Hippocampal formation (tissue), 2 donors: Measurements from ENCODE around the gene EPHA2.
"Not testable (repeated sequence)": the region's sequence is repeated elsewhere in the genome, so short reads cannot be mapped to it uniquely, and the experiment has no call there.

Experiments
- DNase-seq, 2 donors: peaks; one replicate each; lab custom pipeline; 2025; lab: John Stamatoyannopoulos, UW

EPHA2 gene

GRCh38 chr1:16119504-16119903 is 36.4 kb downstream of the EPHA2 start:
- DNase-seq, result no peak

DNA sequence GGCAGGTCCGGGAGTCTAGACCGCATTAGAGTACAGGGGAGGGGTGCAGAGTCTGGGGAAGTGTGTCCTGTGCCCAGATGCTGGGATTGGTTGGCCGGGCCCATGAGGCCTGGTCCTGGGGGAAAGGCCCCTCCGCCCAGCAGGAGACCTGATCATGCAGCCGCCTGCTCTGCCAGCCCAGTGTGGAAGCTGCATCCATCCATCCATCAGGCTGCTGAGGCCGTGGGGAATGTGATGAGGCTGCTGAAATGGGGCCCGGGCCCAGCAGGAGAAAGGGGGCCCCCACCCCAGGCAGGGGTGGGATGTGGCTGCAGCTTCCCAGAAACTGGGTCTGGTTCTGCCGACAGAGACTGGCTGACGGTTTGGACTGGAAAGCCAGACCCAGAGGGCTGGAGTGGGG is 37.2 kb downstream of the EPHA2 start:
- no peak for DNase-seq

DNA sequence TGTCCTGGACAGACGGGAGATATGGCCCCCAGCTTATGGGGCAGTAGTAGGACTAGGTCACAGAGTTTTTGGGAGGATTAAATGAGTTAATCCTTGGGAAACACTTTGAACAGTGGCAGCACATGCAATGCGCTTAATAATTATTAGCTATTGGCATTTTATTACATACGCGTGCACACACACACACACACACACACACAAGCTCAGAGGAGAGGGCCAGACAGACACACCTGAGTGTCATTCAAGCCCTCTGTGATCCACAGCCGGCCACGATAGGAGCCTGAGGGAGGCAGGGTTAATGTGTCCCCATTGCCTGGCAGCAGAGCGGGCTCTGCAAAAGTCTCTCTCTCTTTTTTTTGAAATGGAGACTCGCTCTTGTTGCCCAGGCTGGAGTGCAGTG is 37.9 kb downstream of the EPHA2 start:
- DNase-seq, result no peak

DNA sequence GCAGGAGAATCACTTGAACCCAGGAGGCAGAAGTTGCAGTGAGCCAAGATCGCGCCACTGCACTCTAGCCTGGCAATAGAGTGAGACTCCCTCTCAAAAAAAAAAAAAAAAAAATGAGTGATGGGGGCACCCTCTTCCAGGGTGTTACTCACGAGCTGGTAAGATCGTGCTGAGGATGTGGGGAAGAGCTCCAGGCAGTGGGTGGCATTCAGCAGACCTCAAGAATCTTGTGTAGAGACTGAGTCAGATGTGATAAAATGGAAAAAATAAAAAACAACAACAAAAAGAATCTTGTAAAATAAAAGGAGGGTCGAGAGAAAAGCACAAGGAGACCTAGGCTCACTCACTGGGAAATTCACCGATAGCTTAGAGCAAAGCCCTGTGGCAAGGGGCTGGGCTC is 38.5 kb downstream of the EPHA2 start:
- no peak for DNase-seq

DNA sequence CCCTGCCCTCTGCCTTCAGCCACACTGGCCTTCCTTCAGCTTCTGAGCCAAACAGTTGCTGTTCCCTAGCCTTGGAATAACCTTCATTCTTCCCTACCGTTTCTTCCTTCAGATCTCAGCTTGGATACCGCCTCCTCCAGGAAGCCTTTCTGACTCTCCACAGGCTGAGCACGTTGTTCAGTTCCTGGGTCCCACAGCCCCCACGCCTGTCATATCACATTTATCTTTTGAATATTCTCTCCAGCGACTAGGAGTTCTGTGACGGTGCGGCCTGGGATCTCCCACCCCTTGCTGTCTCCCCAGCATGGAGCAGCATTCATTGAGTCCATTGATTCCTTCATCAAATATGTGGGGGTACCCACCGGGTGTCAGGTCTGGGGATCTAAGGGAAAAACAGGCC is 39.2 kb downstream of the EPHA2 start:
- no peak for DNase-seq

GRCh38 chr1:16116002-16116401 is 39.9 kb downstream of the EPHA2 start:
- no peak for DNase-seq

GRCh38 chr1:16115468-16115983 is 40.3 kb downstream of the EPHA2 start:
- DNase-seq, result no peak

DNA sequence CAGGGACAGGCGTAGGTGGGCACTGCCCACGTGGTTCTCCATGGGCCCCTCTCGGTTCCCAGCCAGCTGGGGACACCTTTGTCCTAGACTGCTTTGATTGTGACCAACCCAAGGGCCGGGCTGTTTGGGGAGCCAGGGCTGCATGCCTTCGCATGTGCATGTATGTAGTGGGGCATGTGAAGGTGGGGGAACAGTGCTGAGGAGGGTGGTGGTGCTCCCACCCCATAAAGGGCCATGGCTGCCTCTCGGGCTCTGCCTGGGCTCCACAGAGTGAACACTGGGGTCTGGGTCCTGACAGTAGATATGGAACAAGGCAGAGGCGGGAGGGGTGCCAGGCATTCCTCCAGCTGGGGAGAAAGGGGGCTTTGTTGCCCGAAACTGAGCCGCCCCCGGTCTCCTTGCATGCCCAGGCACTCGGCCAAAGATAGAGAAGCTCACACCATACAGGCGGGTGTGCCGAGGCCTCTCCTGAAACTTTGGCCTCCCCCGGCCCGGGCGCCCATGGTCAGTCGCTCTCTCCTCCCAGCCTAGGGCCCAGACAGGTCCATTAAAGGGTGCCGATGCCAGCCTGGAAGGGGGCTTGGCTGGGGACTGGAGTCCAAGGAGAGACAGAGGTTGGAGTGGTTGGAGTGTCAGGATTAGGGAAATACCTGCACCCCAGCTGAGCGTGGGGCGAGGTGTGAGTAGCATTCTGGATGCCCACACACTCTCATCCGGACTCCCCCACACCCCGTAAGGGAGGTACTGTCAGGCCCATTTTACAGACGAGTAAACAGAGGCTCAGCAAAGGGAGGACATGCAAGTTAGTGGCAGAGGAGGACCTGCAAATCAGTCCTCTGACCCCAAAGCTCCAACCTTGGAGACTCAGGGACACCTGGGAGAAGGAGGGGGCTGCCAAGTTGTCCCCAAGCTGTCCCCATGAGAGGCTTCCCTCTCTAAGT is 41.1 kb downstream of the EPHA2 start:
- no peak for DNase-seq

DNA sequence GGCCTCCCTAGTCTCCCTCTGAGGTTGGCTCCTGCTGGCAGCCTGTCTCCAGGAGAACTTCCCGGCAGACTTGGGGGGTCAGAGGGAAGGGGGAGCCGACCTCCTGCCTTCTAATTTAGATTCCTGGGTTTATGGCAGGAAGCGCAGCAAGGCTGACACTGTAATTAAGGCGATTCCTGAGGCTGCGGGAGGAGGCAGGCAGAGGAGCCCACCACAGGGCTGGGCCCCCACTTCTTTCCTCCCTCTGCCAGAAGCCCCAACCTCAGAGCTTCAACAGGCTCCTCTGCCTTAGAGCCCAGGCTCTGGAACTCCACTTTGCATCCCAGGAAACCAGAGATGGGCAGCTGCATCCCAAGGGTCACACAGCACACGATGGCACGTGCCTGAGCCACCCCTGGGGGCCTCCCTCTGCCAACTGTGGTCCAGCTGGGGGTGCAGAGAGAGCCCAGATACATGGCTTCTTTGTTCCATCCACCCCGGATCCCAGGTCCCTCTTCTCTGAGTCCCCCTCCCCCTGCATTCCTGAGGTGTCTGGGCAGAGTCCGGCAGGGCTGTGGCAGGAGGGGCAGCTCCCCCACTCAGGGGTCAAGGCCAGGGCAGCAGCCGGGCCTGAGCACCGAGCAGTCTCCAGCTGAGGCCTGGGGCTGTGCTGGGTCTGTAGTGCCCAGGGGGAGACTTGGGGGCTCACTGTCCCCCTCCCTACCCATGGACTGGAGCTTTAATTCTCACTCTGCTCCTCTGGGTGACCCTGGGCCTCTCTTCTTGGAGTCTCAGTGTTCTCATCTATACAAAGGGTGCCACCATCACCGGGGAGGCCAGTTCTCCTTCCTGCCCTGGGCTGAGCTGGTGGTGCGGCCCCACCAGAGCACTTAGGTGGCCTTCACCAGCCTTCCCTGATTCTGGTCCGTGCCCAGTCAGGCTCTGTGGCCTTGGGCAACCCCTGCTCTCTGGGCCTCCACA is 43.0 kb downstream of the EPHA2 start:
- no peak for DNase-seq

- no peak for DNase-seq
Measured at GRCh38 chr1:16111771-16112595, 43.9 kb downstream of the EPHA2 start.

GRCh38 chr1:16110884-16111283 is 45.0 kb downstream of the EPHA2 start:
- DNase-seq, result no peak

GRCh38 chr1:16110456-16110855 is 45.4 kb downstream of the EPHA2 start:
- no peak for DNase-seq

- DNase-seq, result no peak
Measured at GRCh38 chr1:16109571-16109970, 46.3 kb downstream of the EPHA2 start.

- DNase-seq, result not testable (repeated sequence)
Measured at GRCh38 chr1:16107039-16107438, 48.8 kb downstream of the EPHA2 start.

- no peak for DNase-seq
Measured at GRCh38 chr1:16101623-16102022, 54.2 kb downstream of the EPHA2 start.

- DNase-seq, result no peak
Measured at GRCh38 chr1:16099412-16099811, 56.5 kb downstream of the EPHA2 start.

DNA sequence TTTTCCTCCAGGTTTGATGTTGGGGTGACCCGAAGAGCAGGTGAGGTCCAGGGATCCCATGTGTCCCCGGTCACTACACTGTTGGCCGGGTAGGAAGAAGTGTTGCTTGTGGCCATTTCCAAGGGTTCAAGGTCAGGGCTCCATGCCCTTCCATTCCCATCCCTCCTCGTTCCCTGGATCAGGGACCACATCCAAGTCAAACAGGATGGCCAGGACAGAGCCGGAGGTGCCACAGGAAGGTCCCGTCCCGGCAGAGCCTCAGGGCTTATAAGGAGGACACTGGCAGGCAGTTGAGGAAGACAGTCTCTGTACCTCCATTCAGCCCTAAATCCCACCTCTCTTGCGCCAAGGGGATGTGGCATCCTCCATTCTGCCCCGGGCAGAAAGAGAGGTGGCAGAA is 60.4 kb downstream of the EPHA2 start:
- DNase-seq, result no peak

- DNase-seq, result no peak
Measured at GRCh38 chr1:16094453-16095158, 61.3 kb downstream of the EPHA2 start.

DNA sequence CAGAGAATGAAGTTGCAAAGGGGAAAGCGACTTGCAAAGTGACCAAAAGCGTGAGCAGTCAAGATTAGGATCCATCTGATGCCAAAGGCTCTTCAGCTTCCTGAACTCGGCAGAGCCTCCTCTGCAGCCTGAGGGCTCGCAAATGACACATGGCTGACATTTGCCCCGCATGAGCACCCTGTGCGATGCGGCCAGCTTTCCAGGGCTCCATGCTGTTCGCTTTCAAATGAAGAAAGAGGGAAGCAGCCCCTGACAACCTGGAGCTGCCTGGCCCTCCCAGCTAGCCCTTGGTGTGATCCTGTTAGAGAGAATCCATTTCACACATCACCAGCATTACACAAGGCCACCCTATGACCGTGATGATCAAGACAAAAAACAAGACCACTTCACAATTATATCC is 62.3 kb downstream of the EPHA2 start:
- DNase-seq, result no peak

- DNase-seq, result no peak
Measured at GRCh38 chr1:16092923-16093511, 62.9 kb downstream of the EPHA2 start.
